Sigmoid colon (tissue), 7 donors: ENCODE measurements around the gene SELENBP1. TPM values are rescaled to one million over a fixed set of nuclear protein-coding genes. Genes with fewer than 3 reads are reported as not detected.

Source experiments
- DNase-seq: peaks from one replicate; pipeline ENCODE4 v3.0.0-alpha.2; 2019
- H3K27ac ChIP-seq, 4 donors: fragments of 200-600 bp; sonication (generic); one replicate each; pipeline ENCODE4 v1.5.1; 2016 to 2019; ENCODE audit warnings: mild to moderate bottlenecking in 1 of 4
- H3K27me3 ChIP-seq, 3 donors: fragments of 200-600 bp; sonication (generic); one replicate each; pipeline ENCODE4 v1.5.1; 2019; ENCODE audit warnings: mild to moderate bottlenecking in 1 of 3
- H3K36me3 ChIP-seq, 4 donors: fragments of 200-600 bp; sonication (generic); one replicate each; pipeline ENCODE4 v1.5.1; 2016 to 2019
- H3K4me1 ChIP-seq, 4 donors: fragments of 200-600 bp; sonication (generic); one replicate each; pipeline ENCODE4 v1.5.1; 2017 to 2019
- H3K4me3 ChIP-seq, 4 donors: fragments of 200-600 bp; sonication (generic); one replicate each; pipeline ENCODE4 v1.5.1; 2017 to 2019; ENCODE audit warnings: mild to moderate bottlenecking in 2 of 4, moderate library complexity in 1 of 4
- H3K9me3 ChIP-seq, 4 donors: fragments of 200-600 bp in 3 of 4; sonication (generic) in 3 of 4; one replicate each; pipeline versions ENCODE4 v1.5.1 to v1.6.1; 2013 to 2019
- EP300 ChIP-seq, 4 donors: sonication (generic); formaldehyde crosslinking; IDR thresholded peaks; one replicate each; pipeline ENCODE4 v1.6.1; 2017; ENCODE audit warnings: antibody characterized with exemption in 4 of 4
- POLR2A ChIP-seq, 2 donors: fragments of 450-650 bp; IDR thresholded peaks; one replicate each; pipeline ENCODE4 v1.6.1; 2016; ENCODE audit warnings: antibody characterized with exemption in 2 of 2, mild to moderate bottlenecking in 2 of 2, moderate library complexity in 2 of 2
- POLR2AphosphoS5 ChIP-seq, 4 donors: sonication (generic); formaldehyde crosslinking; IDR thresholded peaks; one replicate each; pipeline ENCODE4 v1.6.1; 2017; ENCODE audit warnings: antibody characterized with exemption in 4 of 4
- WGBS, 2 donors: extraction: QIAGEN DNeasy Blood & Tissue Kit; methylation state at CpG; one replicate each; pipeline ENCODE4 v1.1.7; 2013; 5-methylcytosine and 5-hydroxymethylcytosine counted together
- intact Hi-C: fragments of 100-400 bp; cut with DNase I; formaldehyde crosslinking; loops from one replicate; pipeline ENCODE4 v1.15.1; 2023
- polyA plus RNA-seq, 3 donors: library from polyadenylated mRNA; stranded (reverse); fragments of 200-250 nt; gene quantifications; one replicate each; pipeline ENCODE4 v1.2.3, GENCODE V29; 2013
- total RNA-seq, 4 donors: library from RNA; depleted of rRNA; stranded (reverse); fragments of >200 nt; gene quantifications; one replicate each; pipeline ENCODE4 v1.1.0, GENCODE V29; 2016
- TF ChIP-seq, protein P1 (sequence below), 4 experiments: fragments of 450-650 bp in 3 of 4; fragments of 200-600 bp in 1 of 4; IDR thresholded peaks; one replicate each; pipeline ENCODE4 v1.5.1; 2016 to 2019; ENCODE audit warnings: antibody characterized with exemption in 4 of 4, mild to moderate bottlenecking in 3 of 4, moderate library complexity in 2 of 4
- donor health status: healthy with polysubstance abuse.
- donor health status: Bipolar disorder and iron deficiency.
- donor health status: healthy.

The SELENBP1 gene
- total and polyA plus RNA-seq, 7 donors = 95.8 to 1,051 (median 142) TPM

GRCh38 chr1:151325646-151326429 lies 46.7 kb downstream of the SELENBP1 start:
- intact Hi-C loops = loop anchor here (2.0 to 5.0 kb wide), 4 partner anchors 15 to 129 kb away; partner anchors contain the start of genes PIP5K1A, PSMB4 and ZNF687
- Histone ChIP-seq H3K9me3 (no peaks in the 10 kb centered on the region), H3K27ac (peak overlapping the region; percentile 86 to 95 (median 93)), H3K4me3 (peak overlapping the region in 3 of 4 donors; percentile 71 to 90 (median 80)), H3K36me3 (peaks cover 0 to 38% (median 8%) of the 10 kb centered on the region in 4 donors), H3K27me3 (no peaks in the 10 kb centered on the region), H3K4me1 (peaks cover 0 to 37% (median 33%) of the 10 kb centered on the region in 4 donors)
- TF ChIP-seq, protein P1, sequence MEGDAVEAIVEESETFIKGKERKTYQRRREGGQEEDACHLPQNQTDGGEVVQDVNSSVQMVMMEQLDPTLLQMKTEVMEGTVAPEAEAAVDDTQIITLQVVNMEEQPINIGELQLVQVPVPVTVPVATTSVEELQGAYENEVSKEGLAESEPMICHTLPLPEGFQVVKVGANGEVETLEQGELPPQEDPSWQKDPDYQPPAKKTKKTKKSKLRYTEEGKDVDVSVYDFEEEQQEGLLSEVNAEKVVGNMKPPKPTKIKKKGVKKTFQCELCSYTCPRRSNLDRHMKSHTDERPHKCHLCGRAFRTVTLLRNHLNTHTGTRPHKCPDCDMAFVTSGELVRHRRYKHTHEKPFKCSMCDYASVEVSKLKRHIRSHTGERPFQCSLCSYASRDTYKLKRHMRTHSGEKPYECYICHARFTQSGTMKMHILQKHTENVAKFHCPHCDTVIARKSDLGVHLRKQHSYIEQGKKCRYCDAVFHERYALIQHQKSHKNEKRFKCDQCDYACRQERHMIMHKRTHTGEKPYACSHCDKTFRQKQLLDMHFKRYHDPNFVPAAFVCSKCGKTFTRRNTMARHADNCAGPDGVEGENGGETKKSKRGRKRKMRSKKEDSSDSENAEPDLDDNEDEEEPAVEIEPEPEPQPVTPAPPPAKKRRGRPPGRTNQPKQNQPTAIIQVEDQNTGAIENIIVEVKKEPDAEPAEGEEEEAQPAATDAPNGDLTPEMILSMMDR (IDR thresholded peaks at IDR 0.05) = no peak
- TF ChIP-seq POLR2AphosphoS5 (IDR thresholded peaks at IDR 0.05) = no peak
- TF ChIP-seq EP300 (IDR thresholded peaks at IDR 0.05) = no peak
- TF ChIP-seq POLR2A (IDR thresholded peaks at IDR 0.05) = no peak
- 58 to 65% methylated on average over 5 of the region's 5 CpGs for WGBS, 2 donors
- no peak for DNase-seq

DNA sequence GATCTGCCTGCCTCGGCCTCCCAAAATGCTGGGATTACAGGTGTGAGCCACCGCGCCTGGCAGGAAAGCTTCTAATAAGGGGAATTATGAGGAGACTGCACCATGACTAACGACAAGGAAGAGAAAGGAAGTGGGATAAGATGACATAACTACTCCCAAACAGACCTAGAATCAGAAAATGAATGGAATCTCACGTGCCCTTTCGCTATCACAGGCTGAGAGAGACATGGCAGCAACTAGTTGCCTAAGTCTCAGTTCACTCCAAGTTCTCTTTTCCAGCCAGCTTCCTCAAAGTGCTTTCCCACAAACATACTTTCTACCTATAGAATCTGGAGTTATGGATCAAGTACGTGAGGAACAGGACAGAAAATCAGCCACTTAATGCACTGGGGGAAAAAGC lies 47.3 kb downstream of the SELENBP1 start:
- H3K4me1 ChIP-seq = peaks cover 0 to 37% (median 33%) of the 10 kb centered on the region in 4 donors
- TF ChIP-seq POLR2AphosphoS5 (IDR thresholded peaks at IDR 0.05) (no peak), POLR2A (IDR thresholded peaks at IDR 0.05) (no peak), EP300 (IDR thresholded peaks at IDR 0.05) (no peak)
- TF ChIP-seq, protein P1 (IDR thresholded peaks at IDR 0.05) = no peak
- intact Hi-C loops = loop anchor here (5.0 kb wide), 2 partner anchors 43 to 128 kb away; partner anchors contain the start of genes PIP5K1A and ZNF687
- no peaks in the 10 kb centered on the region for H3K9me3 ChIP-seq
- peaks cover 5 to 44% (median 11%) of the 10 kb centered on the region in 4 donors for H3K36me3 ChIP-seq
- no peak for DNase-seq
- peak overlapping the region in 1 of 4 donors; percentile 80 for H3K4me3 ChIP-seq
- 87 to 89% methylated on average over 7 of the region's 7 CpGs for WGBS, 2 donors
- H3K27ac ChIP-seq = peak overlapping the region in 2 of 4 donors; percentile 86 to 91
- H3K27me3 ChIP-seq = no peaks in the 10 kb centered on the region

DNA sequence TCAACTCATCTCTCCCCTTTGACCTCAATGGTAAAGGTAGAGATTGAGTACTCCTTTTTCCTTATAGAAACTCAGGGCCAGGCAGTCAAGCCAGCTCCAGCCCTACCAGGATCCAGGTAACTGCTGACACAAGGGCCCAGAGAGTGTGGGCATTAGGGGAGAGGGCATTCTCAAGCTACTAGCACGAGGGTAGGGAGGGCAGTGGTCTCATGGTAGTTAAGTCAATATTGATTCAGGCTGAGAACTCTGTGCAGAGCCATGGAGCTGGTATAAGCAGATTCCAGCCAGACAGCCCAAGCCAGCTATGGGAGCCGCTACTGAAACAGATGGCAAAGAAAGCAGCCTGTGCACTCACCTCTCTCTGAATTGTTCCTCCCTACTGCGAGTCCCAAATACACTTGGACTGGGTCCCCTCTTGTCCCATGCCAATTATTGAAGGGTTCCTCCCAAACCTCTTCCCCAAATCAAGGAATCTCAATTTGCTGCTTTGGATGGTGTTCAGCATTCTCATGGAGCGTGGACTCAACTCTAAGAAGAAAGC lies 48.0 kb downstream of the SELENBP1 start:
- no peaks in the 10 kb centered on the region for H3K27me3 ChIP-seq
- intact Hi-C loops = no loop called here
- H3K4me1 ChIP-seq = peaks cover 0 to 41% (median 33%) of the 10 kb centered on the region in 4 donors
- H3K27ac ChIP-seq = no peak overlapping the region
- H3K36me3 ChIP-seq = peaks cover 5 to 51% (median 13%) of the 10 kb centered on the region in 4 donors
- TF ChIP-seq POLR2AphosphoS5 (IDR thresholded peaks at IDR 0.05) = no peak
- TF ChIP-seq POLR2A (IDR thresholded peaks at IDR 0.05) = no peak
- TF ChIP-seq EP300 (IDR thresholded peaks at IDR 0.05) = no peak
- TF ChIP-seq, protein P1 (IDR thresholded peaks at IDR 0.05) = no peak
- H3K9me3 ChIP-seq = no peaks in the 10 kb centered on the region
- WGBS, 2 donors = 83 to 93% methylated on average over 4 of the region's 4 CpGs
- H3K4me3 ChIP-seq = no peak overlapping the region
- DNase-seq = no peak

GRCh38 chr1:151318975-151319374 lies 53.5 kb downstream of the SELENBP1 start:
- no peak for DNase-seq
- Histone ChIP-seq H3K9me3 (no peaks in the 10 kb centered on the region), H3K36me3 (peaks cover 13 to 89% (median 20%) of the 10 kb centered on the region in 4 donors), H3K4me3 (no peak overlapping the region), H3K27ac (no peak overlapping the region), H3K27me3 (no peaks in the 10 kb centered on the region), H3K4me1 (peaks cover 0 to 34% (median 20%) of the 10 kb centered on the region in 4 donors)
- TF ChIP-seq POLR2AphosphoS5 (IDR thresholded peaks at IDR 0.05) = no peak
- WGBS, 2 donors = 74 to 82% methylated on average over 3 of the region's 3 CpGs
- intact Hi-C loops = no loop called here

- Histone ChIP-seq H3K4me1 (peaks cover 0 to 67% (median 50%) of the 10 kb centered on the region in 4 donors), H3K9me3 (no peaks in the 10 kb centered on the region), H3K36me3 (peaks cover 13 to 86% (median 22%) of the 10 kb centered on the region in 4 donors), H3K27ac (no peak overlapping the region), H3K27me3 (no peaks in the 10 kb centered on the region), H3K4me3 (no peak overlapping the region)
- 94 to 95% methylated on average over 17 of the region's 17 CpGs for WGBS, 2 donors
- no peak for DNase-seq
- intact Hi-C loops = no loop called here
- TF ChIP-seq, protein P1 (IDR thresholded peaks at IDR 0.05) = no peak
- TF ChIP-seq POLR2AphosphoS5 (IDR thresholded peaks at IDR 0.05) = no peak
- TF ChIP-seq EP300 (IDR thresholded peaks at IDR 0.05) = no peak
- no peak for TF ChIP-seq POLR2A (IDR thresholded peaks at IDR 0.05)
Observed at GRCh38 chr1:151315565-151316235, 56.8 kb downstream of the SELENBP1 start.
